Measurements from ENCODE around the gene PLPPR1.
A peak's percentile ranks its signal among the peaks of the same experiment; 100 is the strongest.

The PLPPR1 gene

DNA sequence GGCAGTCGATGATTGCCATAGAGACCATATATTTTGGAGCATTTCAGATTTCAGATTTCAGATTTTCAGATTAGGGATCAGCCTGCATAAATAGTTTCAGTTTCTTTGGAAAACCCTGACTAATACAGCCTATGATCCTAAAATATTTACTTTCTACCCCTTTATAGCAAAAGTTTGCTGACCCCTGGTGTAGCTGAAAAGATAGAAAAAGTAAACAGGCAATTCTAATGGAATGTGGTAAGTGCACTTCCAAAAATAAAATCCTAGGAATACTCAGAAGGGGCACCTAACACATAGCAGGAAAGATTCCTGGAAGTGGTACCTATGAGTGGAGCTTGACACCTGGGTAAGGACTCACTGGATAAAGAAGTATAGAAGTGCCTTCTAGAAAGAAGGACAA is 321.8 kb downstream of the PLPPR1 start:
- DNase-seq (ENCODE audit: low read depth) = no peak

DNA sequence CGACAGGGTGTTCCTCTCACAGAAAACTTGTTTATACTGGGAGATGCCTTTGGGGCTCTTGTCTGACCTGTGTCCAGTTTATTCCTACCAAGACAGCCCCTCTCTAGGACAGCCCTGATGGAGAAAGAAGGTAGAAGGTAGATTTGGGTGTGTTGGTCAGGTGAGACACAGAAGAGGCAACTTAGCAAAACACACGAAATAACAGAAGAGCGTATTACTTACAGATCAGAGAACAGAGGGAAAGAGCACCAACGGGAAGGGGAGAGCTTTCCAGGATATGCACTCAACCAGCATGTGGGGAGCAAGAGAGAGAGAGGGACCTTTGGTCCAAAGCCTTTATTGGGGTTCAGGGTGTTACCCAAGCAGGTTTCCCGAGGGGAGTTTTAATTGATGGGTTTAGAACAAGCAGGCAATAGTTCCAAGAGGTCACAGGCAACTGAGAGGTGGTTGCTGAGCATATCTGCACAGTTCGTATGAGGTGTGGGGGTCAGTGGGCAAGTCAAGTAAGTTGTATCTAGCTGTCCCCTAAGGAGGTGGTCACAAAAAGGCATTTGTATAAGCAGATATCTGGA is 324.5 kb downstream of the PLPPR1 start:
- no peak for DNase-seq (ENCODE audit: low read depth)

DNA sequence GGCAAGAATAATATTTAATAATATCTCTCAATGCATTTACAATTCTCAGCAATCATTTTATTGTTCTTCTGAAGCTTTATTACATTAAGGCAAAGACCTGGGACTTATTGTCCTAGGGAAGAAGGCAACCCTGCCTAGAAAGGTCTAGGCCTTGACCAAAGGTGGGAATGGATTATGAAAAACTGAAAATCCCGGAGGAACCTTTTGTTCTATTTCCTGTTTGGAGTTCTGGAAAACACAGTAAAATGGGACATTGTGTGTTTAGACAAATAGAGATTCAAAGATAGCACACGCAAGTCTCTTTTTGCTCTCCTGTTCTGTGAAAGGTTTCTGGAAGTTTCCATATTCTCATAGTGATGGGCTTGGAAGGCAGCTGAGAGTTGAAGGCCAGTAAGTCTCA is 325.2 kb downstream of the PLPPR1 start:
- no peak for DNase-seq (ENCODE audit: low read depth)

DNA sequence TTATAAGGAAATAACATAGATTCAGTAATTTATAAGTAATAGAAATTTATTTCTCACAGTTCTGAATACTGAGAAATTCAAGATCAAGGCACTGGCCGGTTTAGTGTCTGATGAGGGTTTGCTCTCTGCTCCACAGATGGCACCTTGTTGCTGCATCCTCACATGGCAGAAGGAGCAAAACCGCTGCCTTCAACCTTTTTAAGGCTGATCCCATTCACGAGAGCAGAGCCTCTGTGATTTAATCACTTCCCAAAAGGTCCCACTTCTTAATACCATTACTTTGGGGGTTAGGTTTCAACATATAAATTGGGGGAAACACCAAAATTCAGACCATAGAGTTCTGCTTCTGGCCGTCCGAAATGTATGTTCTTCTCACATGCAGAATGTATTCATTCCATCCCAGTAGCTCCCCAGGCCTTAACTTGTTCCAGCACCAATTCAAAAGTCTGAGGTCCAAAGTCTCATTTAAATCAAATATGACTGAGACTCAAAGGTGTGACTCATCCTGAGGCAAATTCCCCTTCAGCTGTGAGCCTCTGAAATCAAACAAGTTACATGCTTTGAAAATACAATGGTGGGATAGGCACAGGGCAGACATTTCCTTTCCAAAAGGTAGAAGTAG is 325.7 kb downstream of the PLPPR1 start:
- DNase-seq (ENCODE audit: low read depth) = no peak

DNA sequence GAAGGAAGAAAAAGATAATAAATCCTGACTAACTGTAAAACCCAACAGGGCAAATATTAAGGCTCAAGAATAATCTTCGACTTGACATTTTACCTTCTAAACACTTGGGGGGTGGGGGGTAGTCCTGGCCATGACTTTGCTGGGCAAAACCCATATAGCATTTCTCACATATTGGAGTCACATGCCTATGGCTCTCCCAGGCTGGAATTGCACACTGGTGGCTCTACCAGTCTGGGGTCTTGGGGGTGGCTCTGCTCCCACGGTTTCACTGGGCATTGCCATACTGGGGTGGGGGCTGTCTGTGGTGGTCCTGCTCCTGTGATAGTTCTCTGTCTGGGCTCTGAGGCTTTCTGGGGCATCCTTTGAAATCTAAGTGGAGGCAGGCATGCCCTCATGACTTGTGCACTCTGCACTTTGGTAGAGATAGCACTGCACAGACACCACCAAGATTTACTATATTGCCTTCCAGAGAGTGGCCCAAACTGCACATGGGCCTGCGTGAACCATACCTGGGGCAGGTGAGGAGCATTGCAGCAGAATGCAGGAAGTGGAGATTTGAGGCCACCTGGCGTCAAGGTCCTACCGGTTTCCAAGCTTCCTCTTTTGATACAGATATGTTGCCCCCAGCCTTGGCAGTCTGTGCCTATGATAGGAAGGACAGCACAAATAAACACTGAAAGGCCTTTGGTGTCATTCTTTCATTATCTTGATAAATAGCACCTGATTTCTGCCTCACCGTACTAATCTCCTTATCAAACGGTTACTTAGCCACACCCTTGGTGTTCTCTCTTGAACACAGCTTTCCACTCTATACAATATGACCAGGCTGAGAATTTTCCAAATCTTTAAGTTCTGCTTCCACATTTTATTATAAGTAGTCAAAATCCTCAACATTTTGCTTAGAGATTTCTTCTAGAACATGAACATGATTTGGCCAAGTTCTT is 326.5 kb downstream of the PLPPR1 start:
- no peak for DNase-seq (ENCODE audit: low read depth)

DNA sequence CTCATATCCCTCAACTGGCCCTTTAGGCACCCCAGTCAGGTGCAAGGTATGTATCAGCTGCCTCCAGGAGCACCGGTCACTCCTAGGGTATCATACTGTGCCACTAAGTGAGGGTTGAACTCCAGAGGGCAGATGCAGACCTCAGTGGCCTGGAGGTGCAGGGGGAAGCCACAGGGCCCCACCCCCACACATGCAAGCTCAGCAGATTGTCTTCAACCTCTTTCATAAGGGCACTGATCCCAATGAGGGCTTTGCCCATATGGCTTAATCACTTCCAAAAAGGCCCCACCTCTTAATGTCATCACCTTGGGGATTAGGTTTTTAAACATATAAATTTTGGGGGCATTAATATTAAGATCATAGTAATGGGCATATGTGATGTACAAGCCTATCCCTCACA is 328.1 kb downstream of the PLPPR1 start:
- DNase-seq (ENCODE audit: low read depth) = no peak

DNA sequence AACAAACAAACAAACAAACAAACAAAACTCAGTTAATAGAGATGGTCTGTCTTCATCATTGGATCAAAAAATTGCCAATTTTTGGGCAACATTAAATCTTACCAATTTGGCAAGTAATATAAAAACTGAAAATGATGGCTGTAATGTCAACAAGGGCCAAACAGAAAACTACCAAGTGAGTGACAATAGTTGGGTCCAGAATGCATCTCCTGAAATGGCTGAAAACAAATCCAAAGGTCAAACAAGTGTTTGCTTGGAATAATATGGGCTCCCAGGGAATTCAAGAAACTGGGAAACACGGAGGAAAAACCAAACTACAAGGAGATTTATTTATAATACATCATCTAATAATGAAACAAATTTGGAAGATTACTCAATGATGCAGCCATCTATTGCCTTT is 331.2 kb downstream of the PLPPR1 start:
- DNase-seq (ENCODE audit: low read depth) = no peak

DNA sequence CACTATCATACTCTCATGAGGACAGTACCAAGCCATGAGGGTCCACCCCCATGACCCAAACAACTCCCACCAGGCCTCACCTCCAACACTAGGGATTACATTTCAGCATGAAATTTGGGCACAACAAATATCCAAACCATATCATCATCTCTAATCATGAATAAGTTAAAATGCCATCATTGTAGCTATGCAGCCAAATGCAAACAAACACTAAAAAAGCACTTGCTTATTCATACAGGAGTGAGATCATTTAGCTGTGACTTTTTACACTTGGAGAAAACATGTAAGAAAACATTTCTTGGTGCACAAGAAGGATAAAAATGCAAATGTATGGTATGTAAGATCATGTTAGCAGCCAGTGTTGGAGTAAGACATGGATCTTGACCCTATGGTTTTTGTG is 332.1 kb downstream of the PLPPR1 start:
- DNase-seq (ENCODE audit: low read depth) = no peak

DNA sequence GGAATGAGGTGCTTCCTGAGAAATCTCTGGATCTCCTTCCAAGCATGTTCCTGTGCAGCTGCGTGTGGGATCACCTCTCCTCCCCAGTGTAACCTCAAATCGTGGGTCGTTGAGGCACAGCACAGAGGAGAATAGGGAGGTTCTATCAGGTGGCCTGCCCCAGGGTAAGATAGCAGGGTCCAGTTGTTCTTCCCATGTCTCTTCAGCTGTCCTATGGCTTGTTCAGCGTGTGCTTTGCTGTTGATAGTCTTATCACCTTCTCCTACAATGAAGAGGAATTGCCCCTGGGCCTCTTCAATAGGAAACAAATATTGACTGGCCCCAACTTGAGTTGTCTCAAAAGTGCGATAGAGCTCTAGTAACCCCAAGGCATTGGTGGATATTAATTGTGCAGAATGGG is 333.9 kb downstream of the PLPPR1 start:
- DNase-seq (ENCODE audit: low read depth) = no peak

DNA sequence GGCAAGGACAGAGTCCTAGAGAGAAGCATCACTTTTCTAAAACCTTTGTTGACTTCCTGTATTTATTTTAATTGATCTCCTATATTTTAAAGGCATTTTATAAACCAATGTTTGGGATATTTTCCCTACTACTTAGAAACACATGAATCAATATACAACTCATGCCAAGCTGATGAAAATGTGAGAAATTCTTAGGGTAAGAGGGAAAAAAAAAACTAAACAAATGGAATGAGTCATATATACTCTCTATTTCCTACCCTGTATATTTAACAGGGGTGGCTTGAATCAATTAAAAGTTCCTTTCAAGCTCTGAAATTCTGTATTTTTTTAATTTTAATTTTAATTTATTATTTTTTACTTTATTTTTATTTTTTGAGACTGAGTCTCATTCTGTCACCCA is 336.7 kb downstream of the PLPPR1 start:
- DNase-seq (ENCODE audit: low read depth) = peak; percentile 32

DNA sequence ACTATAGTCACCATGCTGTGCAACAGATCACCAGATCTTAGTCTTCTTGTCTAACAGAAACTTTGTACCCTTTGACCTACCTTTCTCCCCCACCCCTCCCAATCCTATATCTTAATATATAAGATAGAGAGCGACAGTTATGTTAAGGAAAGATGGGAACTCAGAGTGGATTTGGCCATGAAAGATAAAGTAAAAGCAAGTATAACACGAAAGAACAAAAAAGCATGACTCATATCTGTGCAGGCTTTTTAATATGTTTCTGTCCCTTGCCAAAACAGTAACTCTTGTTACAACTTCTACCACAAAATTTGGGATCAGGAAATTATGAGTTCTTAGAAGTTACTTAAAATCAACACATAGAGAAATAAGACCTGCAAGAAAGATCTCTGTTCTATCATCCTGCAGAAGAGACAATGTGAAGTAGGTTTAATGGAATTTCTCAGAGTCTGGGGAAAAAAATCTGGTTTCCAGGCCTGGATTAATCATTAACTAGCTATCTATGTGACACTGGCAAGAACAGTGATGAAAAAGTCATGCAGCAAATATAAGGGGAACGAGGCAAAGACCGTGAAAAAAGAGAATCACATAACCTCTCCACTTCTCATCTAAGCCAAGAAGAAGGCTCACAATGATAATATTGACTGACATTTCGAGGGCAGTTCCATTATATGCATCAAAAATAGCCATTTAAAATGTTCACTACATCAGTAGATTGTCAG is 337.7 kb downstream of the PLPPR1 start:
- DNase-seq (ENCODE audit: low read depth) = no peak

DNA sequence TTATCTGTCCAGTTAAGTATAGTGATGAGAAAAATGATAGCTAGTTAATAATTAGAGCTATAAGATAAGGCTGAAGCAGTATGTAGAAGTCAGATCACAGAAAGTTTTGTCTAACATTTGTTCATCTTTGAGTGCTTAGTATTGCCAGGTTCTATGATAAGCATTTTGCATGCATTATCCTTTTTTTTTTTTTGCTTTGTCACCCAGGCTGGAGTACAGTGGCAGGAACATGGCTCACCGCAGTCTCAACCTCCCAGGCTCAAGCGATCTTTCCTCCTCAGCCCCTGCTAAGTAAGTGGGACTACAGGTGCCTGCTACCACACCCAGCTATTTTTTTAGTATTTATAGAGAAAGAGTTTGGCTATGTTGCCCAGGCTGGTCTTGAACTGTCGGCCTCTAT is 338.8 kb downstream of the PLPPR1 start:
- no peak for DNase-seq (ENCODE audit: low read depth)

DNA sequence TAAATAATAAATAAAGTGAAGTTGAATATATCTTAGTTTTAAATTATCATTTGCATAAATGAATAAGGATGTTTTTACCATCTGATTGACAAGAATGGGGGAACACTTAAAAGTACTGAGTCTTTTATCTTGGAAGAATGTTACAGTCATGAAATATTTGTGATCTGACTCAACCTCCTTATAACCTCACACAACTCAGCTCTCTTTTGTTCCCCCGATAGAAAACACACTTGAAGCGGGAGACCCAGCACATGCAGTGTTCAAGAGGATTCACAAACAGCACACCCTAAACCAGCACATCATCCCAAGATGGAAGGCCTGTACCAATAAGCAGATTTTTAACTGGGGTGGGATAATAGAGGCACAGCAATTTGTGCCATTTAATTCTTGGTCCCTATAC is 340.8 kb downstream of the PLPPR1 start:
- DNase-seq (ENCODE audit: low read depth) = no peak

DNA sequence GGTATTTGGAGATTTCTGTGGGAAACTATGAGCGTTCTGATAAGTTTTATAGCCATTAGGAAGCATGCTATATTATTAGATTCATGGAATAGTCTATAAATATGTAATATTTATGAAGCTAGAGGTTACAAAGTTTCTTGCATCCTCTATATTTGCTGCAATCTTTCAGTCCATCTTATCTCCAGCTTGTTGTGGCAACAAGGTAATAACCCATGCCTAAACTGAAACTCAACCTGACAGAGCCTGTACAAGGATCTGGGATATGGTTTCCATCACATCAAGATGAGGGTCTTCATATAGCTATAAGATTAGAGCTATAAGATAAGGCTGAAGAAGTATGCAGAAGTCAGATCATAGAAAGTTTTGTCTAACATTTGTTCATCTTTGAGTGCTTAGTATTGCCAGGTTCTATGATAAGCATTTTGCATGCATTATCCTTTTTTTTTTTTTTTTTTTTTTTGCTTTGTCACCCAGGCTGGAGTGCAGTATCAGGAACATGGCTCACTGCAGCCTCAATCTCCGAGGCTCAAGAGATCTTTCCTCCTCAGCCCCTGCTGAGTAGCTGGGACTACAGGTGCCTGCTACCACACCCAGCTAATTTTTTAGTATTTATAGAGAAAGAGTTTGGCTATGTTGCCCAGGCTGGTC is 341.5 kb downstream of the PLPPR1 start:
- no peak for DNase-seq (ENCODE audit: low read depth)

DNA sequence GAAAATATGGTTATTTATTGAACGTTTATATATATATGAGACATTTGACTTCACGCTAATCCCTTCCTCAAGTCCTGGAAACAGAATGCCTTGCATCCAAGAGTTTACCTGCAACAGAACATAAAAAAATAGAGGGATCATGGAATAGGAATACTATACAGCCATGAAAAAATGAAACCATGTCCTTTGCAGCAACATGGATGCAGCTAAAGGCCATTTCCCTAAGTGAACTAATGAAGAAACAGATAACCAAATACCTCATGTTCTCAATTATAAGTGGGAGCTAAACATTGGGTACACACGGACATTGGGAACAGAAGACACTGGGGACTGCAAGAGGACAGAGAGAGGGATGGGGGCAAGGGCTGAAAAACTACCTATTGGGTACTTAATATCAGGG is 343.3 kb downstream of the PLPPR1 start:
- DNase-seq (ENCODE audit: low read depth) = no peak

DNA sequence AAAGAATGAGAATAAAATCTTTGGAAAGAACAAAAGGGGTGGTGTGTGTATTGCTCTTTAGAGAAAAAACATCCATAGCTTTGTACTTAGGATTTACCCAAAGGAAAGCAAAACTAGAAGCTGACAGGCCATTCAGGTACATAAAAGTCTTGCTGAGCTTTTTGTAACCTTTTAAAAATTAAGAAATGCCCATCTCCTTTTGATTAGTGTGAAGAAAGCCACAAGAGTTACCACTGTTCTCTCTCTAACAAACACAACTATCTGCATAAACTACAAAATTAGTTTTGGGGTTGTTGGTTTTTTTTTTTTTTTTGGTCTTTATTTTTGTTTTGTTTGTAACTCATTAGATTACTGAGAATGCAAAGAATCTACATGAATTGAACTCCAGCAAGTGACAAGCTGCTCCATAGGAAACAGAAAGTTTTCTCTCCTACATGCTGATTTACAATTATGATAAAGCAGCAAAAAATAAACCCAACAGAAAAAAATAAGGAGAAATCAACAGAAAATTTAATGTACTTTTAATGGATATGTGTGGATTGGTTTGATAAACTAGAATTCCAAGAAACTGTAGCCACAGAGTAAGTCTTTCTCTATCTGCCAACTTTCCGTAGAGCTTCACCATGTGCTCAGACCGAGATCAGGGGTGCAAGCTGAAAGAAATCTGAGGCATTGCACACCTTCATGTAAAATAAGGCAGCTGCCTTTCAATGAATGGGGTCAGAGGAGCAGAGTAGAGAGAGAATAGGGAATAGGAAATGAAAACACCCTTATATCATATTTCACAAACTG is 344.0 kb downstream of the PLPPR1 start:
- no peak for DNase-seq (ENCODE audit: low read depth)
